HG02763 (cell line): ENCODE results near the gene RGS10.

Source experiments
- ATAC-seq: cut with Tn5 transposase; IDR thresholded peaks from one replicate; pipeline ENCODE4 v1.9.1; 2021; ENCODE audit warnings: mild to moderate bottlenecking, moderate library complexity; ENCODE audit not compliant: unreplicated experiment

RGS10 gene

GRCh38 chr10:119498889-119499676, 43.4 kb downstream of the RGS10 start:
- ATAC-seq = no peak

DNA sequence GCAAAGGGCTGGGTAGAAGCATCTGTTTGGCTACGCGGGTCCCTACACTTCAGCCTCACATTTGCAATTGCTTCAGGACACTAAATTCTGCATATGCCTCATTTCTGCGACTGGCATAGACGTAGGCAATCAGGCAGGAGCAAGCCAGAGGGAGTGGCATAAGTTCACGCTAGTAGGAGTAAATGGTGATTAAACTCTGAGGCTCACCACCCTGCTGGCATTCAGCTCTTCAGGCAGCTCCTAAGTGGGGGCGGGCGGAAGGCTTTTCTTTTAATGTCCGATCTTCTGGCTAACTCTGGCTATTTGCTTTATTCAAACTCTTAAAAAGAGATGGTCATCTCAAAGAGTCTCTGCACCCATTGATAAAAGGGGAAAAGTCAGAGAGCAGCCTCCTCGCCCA, 45.3 kb downstream of the RGS10 start:
- no peak for ATAC-seq

DNA sequence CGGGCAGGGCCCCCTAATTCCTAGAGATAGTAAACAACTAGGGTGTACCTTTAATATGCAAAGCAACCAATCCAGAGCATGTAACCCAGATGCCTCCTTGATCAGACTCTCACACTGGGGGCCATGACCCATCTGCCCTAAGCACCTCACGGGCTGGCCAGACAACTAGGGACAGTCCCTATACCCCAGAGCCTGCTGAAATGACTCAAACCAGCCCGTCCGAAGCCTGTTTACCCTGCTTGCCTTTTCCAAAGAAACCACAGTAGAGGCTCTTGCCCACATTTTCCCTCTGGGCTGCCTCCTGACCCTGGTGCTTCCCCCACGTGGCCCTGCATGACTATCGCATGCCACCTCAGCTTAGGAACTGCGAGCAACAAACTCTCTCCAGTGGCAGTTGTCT, 46.2 kb downstream of the RGS10 start:
- ATAC-seq = peak; percentile 89

DNA sequence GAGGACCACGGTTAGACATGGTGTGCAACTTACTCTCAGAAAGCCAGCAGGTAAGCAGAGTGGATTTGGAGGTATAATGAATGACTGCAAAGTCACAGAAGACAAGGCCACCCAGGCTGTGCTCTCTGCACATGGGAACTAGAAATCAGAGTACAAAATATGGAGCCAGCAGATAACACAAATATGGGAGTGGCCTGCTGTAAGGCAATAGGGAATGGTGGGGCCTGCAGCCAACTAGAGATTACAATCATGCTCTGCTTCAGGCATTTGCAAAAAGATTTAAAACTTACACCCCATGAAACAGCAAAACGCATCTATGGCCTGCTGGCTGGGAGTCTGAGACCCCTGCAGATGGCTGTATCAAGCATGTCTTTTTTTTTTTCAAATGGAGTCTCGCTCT, 47.0 kb downstream of the RGS10 start:
- ATAC-seq = no peak

DNA sequence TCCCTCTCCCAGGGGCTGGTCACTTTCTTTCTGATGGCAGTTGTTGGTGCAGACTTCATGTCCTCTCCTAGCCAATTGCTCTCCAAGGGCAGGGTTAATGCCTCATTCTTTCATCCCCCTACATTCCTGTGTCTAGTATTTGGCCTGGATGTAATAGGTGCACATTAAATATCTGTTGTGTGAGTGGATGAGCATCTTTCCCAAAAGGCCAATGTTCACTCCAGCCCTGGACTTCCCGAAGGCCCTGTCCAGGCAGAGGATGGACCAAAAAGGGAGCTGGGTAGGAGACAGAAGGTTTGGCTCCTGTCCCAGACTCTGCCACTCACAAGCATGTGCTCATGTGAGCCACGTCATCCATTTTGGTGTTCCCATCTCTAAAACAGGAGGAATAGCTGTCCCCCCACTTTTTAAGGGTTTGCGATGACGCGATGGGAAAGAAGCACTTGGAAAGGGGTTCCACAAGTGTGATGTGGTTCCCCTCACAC, 47.5 kb downstream of the RGS10 start:
- ATAC-seq = no peak

DNA sequence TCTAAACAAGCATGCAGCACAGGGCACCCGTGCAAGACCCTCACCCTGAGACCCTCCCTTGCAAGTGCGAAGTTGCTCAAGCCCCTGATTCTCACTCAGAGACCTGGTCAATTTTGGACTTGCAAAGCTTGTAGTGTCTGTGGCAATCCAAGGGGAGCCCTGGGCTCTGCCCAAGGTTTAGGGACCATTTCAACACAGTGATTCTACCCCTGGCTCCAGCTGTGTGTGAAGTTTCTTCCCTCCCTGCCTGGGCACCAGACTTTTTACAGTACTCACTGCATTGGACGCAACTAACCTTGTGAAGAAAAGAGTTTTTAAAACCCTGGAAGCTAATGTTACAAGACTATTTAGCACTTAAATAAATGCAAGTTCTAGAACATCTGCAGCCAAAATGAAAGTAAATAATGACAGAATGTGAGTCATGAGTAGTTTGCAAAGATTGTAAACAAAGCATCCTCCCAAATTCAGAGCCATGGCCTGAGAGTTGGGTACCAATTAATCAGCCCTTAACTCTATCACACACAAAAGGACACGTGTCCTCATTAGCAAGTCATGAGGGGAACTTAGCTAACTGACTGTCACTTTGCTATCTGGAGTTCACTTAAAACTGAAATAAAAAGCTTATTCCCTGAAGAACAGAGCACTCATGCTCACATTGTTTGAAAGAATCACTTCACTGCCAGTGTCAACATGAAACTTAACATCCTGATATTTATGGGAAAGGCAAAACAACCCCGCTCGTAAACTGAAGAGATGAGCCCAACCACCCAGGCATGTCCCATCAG, 48.1 kb downstream of the RGS10 start:
- ATAC-seq = no peak

GRCh38 chr10:119493155-119493554, 49.4 kb downstream of the RGS10 start:
- ATAC-seq = no peak

DNA sequence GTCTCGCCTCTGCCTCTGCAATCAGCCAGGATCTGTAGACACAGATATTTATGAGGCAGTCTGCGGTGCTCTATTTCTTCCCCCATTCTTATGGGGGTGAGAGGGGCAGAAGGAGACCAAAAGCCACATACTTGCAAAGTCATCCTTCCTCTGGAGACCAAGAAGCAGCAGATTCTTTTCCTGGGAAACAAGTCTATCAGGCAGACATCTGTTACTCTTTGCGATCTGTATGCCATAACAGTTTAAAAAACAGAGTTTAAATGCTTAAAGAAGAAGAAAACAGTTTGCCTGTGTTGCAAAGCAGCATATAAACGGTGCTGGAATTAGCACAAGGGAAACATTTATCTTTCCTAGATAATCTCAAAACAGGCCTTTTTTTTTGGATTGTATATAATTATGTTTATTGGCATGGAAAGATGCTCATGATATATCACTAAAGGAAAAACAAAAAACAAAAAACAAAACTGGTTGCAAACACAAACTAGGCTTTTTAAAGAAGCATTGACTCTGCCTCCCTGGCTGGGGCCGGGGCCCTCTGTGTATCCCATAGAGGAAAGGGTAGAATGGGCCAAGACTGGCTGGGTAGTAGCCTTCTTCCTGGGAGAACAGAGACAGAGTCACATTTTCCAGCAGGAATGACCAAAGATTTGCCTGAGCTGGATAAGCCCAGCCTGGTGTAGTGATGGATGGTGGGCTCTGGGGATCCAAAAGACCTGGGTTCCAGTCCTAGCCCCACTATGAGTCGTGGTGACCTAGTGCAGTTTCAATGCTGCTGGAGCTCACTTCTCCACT, 50.4 kb downstream of the RGS10 start:
- no peak for ATAC-seq

- ATAC-seq = no peak
Observed at GRCh38 chr10:119489991-119490326, 52.6 kb downstream of the RGS10 start.

GRCh38 chr10:119488675-119489074, 53.8 kb downstream of the RGS10 start:
- no peak for ATAC-seq

- ATAC-seq = no peak
Observed at GRCh38 chr10:119483839-119484238, 58.7 kb downstream of the RGS10 start.

DNA sequence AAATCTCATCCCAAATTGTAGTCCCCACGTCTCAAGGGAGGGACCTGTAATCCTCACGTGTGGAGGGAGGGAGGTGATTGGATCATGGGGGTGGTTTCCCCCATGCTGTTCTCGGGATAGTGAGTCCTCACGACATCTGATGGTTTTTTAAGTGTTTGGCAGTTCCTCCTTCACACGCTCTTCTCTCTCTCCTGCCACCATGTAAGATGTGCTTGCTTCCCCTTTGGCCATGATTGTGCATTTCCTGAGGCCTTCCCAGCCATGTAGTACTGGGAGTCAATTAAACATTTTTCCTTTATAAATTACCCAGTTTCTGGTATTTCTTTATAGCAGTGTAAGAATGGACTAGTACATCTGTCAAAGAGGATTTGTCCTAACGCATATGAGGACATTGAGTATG, 59.5 kb downstream of the RGS10 start:
- no peak for ATAC-seq

- no peak for ATAC-seq
Observed at GRCh38 chr10:119481781-119482426, 60.6 kb downstream of the RGS10 start.

GRCh38 chr10:119480667-119481066, 61.9 kb downstream of the RGS10 start:
- ATAC-seq = no peak

GRCh38 chr10:119479532-119479931, 63.0 kb downstream of the RGS10 start:
- ATAC-seq = no peak

GRCh38 chr10:119478811-119479341, 63.6 kb downstream of the RGS10 start:
- no peak for ATAC-seq

DNA sequence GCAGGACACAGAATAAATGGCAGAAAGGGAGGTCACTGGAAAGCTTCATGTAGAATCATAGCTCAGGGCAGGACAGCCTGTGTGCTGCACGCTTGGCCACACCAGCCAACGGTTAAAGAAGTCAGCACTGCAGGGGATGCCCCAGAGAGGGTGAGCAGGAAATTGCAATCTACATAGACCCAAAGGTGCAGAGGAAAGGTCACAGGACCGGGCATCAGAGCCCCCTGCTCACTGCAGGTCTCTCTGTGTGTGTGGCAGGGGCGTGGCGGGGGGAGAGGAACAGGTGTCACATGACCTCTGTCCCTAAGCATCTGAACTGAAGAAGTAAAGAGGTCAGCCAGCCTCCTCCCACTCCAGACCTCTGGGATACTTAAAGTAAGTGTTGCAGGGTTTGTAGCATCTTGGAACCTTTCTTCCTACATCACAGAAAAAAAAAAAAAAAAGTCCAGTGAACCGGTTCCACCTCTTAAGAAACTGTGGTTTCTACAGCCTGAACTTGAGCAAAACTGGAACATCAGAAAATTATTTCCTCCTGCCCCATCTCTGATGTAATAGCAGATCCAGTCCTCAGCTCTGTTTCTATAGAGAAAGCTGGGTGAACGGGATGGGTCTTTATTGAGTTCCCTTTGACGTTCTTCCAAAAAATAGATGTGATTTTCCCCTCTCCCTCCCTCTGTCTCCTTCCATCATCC, 64.3 kb downstream of the RGS10 start:
- ATAC-seq = peak; percentile 74

GRCh38 chr10:119477444-119477843, 65.1 kb downstream of the RGS10 start:
- ATAC-seq = peak; percentile 44

DNA sequence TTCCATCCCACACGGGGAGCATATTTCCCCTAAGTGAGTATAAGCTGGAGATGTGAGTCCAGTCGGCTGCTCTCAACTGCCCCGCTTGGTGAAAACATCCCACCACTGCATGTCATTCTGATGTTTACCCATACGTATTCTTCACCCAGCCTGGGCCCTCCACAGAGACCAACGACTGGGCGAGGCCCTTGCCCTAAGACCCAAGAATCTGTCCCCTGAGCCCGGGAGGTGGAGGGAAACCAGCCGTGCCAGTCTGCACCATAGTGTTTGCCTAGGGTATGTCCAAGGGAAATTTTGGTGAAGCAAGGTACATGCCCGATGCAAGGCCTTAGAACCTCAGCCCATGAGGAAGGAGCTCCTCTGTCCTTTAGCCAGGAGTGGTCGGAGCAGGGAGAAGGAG, 67.9 kb downstream of the RGS10 start:
- no peak for ATAC-seq

DNA sequence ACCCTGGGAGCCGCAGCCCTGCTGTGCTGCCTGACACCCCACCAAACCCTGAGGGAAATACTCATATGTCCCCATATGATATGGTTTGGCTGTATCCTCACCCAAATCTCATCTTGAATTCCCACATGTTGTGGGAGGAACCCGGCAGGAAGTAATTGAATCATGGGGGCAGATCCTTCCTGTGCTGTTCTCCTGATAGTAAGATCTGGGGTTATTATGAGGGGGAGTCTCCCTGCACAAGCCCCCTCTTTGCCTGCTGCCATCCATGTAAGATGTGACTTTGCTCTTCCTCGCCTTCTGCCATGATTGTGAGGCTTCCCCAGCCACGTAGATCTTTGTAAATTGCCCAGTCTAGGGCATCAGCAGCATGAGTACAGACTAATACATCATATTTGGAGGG, 68.7 kb downstream of the RGS10 start:
- no peak for ATAC-seq
